Measurements from ENCODE around the gene C4orf33.

The C4orf33 gene

GRCh38 chr4:129145222-129145730 is 49.3 kb downstream of the C4orf33 start:
- no peak for TF ChIP-seq CTCF (IDR thresholded peaks at IDR 0.05)
- TF ChIP-seq ZFX (IDR thresholded peaks at IDR 0.05; ENCODE audit: borderline replicate concordance) = no peak

GRCh38 chr4:129146639-129147038 is 50.7 kb downstream of the C4orf33 start:
- no peak for TF ChIP-seq CTCF (IDR thresholded peaks at IDR 0.05)
- TF ChIP-seq ZFX (IDR thresholded peaks at IDR 0.05; ENCODE audit: borderline replicate concordance) = no peak
- H3K27ac ChIP-seq = no peak overlapping the region

More at GRCh38 chr4:129145222-129145730, 49.3 kb downstream of the C4orf33 start:
- H3K27ac ChIP-seq = no peak overlapping the region

GRCh38 chr4:129148892-129149291 is 52.9 kb downstream of the C4orf33 start:
- TF ChIP-seq CTCF (IDR thresholded peaks at IDR 0.05) (no peak), ZFX (IDR thresholded peaks at IDR 0.05; ENCODE audit: borderline replicate concordance) (no peak)
- no peak overlapping the region for H3K27ac ChIP-seq

- no peak for TF ChIP-seq CTCF (IDR thresholded peaks at IDR 0.05)
- no peak for TF ChIP-seq ZFX (IDR thresholded peaks at IDR 0.05; ENCODE audit: borderline replicate concordance)
These were observed 54.0 kb downstream of the C4orf33 start for GRCh38 chr4:129149906-129150305.

GRCh38 chr4:129152350-129152749 is 56.4 kb downstream of the C4orf33 start:
- H3K27ac ChIP-seq = no peak overlapping the region
- TF ChIP-seq CTCF (IDR thresholded peaks at IDR 0.05) (no peak), ZFX (IDR thresholded peaks at IDR 0.05; ENCODE audit: borderline replicate concordance) (no peak)

More at GRCh38 chr4:129149906-129150305, 54.0 kb downstream of the C4orf33 start:
- no peak overlapping the region for H3K27ac ChIP-seq

- no peak overlapping the region for H3K27ac ChIP-seq
- TF ChIP-seq ZFX (IDR thresholded peaks at IDR 0.05; ENCODE audit: borderline replicate concordance) = no peak
- no peak for TF ChIP-seq CTCF (IDR thresholded peaks at IDR 0.05)
These were observed 57.7 kb downstream of the C4orf33 start for GRCh38 chr4:129153700-129154099.

- no peak overlapping the region for H3K27ac ChIP-seq
- TF ChIP-seq ZFX (IDR thresholded peaks at IDR 0.05; ENCODE audit: borderline replicate concordance) (no peak), CTCF (IDR thresholded peaks at IDR 0.05) (no peak)
These were observed 66.5 kb downstream of the C4orf33 start for GRCh38 chr4:129162450-129162849.

Data from 22Rv1 (cell line).